Memory B cell (primary cell): ENCODE data around the gene RDM1.

Experiments
- ATAC-seq: fragments of 150-1000 bp; cut with Tn5 transposase; 2 replicates; pipeline ENCODE4 v1.10.0; 2021; ENCODE audit warnings: low read depth, mild to moderate bottlenecking, moderate library complexity
- DNase-seq, 2 donors: peaks; one replicate each; pipeline ENCODE4 v3.0.0; 2022; ENCODE audit warnings: low spot score in 2 of 2
- H3K27ac Mint-ChIP-seq: one replicate; pipeline ENCODE4 v1.8.0; 2022; ENCODE audit warnings: mild to moderate bottlenecking, moderate library complexity, mixed read lengths
- H3K27me3 Mint-ChIP-seq: one replicate; pipeline ENCODE4 v1.8.0; 2022; ENCODE audit warnings: mixed read lengths
- H3K36me3 Mint-ChIP-seq: one replicate; pipeline ENCODE4 v1.8.0; 2022; ENCODE audit warnings: mild to moderate bottlenecking, mixed read lengths
- H3K4me1 Mint-ChIP-seq: one replicate; pipeline ENCODE4 v1.8.0; 2022; ENCODE audit warnings: mixed read lengths
- H3K4me3 Mint-ChIP-seq: one replicate; pipeline ENCODE4 v1.8.0; 2022; ENCODE audit warnings: mild to moderate bottlenecking, moderate library complexity, mixed read lengths
- H3K9me3 Mint-ChIP-seq: one replicate; pipeline ENCODE4 v1.8.0; 2022; ENCODE audit warnings: mixed read lengths

Gene RDM1

GRCh38 chr17:35878361-35878760 lies 52.2 kb downstream of the RDM1 start:
- H3K4me3 Mint-ChIP-seq = no peak overlapping the region
- H3K9me3 Mint-ChIP-seq = no peaks in the 10 kb centered on the region
- no peaks in the 10 kb centered on the region for H3K27me3 Mint-ChIP-seq
- H3K4me1 Mint-ChIP-seq = peaks cover 24% of the 10 kb centered on the region
- H3K27ac Mint-ChIP-seq = no peak overlapping the region
- no peaks in the 10 kb centered on the region for H3K36me3 Mint-ChIP-seq
- ATAC-seq (no peak), DNase-seq (no peak)

GRCh38 chr17:35877345-35878029 lies 53.1 kb downstream of the RDM1 start:
- Mint-ChIP-seq H3K4me3 (no peak overlapping the region), H3K27ac (no peak overlapping the region), H3K4me1 (peaks cover 24% of the 10 kb centered on the region)

GRCh38 chr17:35876534-35876933 lies 54.0 kb downstream of the RDM1 start:
- H3K4me1 Mint-ChIP-seq = peaks cover 24% of the 10 kb centered on the region
- no peak overlapping the region for H3K4me3 Mint-ChIP-seq
- DNase-seq = no peak
- no peaks in the 10 kb centered on the region for H3K27me3 Mint-ChIP-seq
- no peak for ATAC-seq
- H3K27ac Mint-ChIP-seq = no peak overlapping the region
- no peaks in the 10 kb centered on the region for H3K36me3 Mint-ChIP-seq
- H3K9me3 Mint-ChIP-seq = no peaks in the 10 kb centered on the region

More at GRCh38 chr17:35877345-35878029, 53.1 kb downstream of the RDM1 start:
- no peaks in the 10 kb centered on the region for H3K9me3 Mint-ChIP-seq
- DNase-seq (no peak), ATAC-seq (no peak)
- H3K36me3 Mint-ChIP-seq = no peaks in the 10 kb centered on the region
- H3K27me3 Mint-ChIP-seq = no peaks in the 10 kb centered on the region

GRCh38 chr17:35875800-35876139 lies 54.8 kb downstream of the RDM1 start:
- Mint-ChIP-seq H3K27ac (no peak overlapping the region), H3K4me1 (peaks cover 21% of the 10 kb centered on the region), H3K27me3 (no peaks in the 10 kb centered on the region), H3K4me3 (no peak overlapping the region), H3K9me3 (no peaks in the 10 kb centered on the region), H3K36me3 (no peaks in the 10 kb centered on the region)
- DNase-seq = no peak
- no peak for ATAC-seq

GRCh38 chr17:35875072-35875799 lies 55.3 kb downstream of the RDM1 start:
- no peaks in the 10 kb centered on the region for H3K27me3 Mint-ChIP-seq
- no peak for ATAC-seq
- H3K27ac Mint-ChIP-seq = no peak overlapping the region
- H3K9me3 Mint-ChIP-seq = no peaks in the 10 kb centered on the region
- no peak overlapping the region for H3K4me3 Mint-ChIP-seq
- peaks cover 16% of the 10 kb centered on the region for H3K4me1 Mint-ChIP-seq
- H3K36me3 Mint-ChIP-seq = no peaks in the 10 kb centered on the region
- DNase-seq = no peak

GRCh38 chr17:35872196-35872980 lies 58.2 kb downstream of the RDM1 start:
- H3K4me1 Mint-ChIP-seq = peaks cover 10% of the 10 kb centered on the region
- no peaks in the 10 kb centered on the region for H3K27me3 Mint-ChIP-seq
- no peak overlapping the region for H3K27ac Mint-ChIP-seq
- DNase-seq (no peak), ATAC-seq (no peak)
- H3K9me3 Mint-ChIP-seq = no peaks in the 10 kb centered on the region
- H3K36me3 Mint-ChIP-seq = no peaks in the 10 kb centered on the region
- H3K4me3 Mint-ChIP-seq = no peak overlapping the region

GRCh38 chr17:35870906-35871819 lies 59.4 kb downstream of the RDM1 start:
- Mint-ChIP-seq H3K36me3 (no peaks in the 10 kb centered on the region), H3K27me3 (no peaks in the 10 kb centered on the region), H3K27ac (no peak overlapping the region), H3K4me3 (no peak overlapping the region), H3K4me1 (peaks cover 6% of the 10 kb centered on the region), H3K9me3 (no peaks in the 10 kb centered on the region)
- ATAC-seq = no peak
- no peak for DNase-seq

GRCh38 chr17:35868737-35869136 lies 61.8 kb downstream of the RDM1 start, which contains the start of gene HEATR9:
TSS of gene HEATR9 (minus strand) at chr17:35868891. CDS start at chr17:35868742, 149 bp downstream.
- ATAC-seq = no peak
- Mint-ChIP-seq H3K27ac (no peak within 1 kb of the TSS), H3K4me1 (peaks cover 3% of the 10 kb centered on the region), H3K36me3 (no peaks in the 10 kb centered on the region), H3K4me3 (no peak within 1 kb of the TSS), H3K9me3 (no peaks in the 10 kb centered on the region), H3K27me3 (no peaks in the 10 kb centered on the region)
- DNase-seq = no peak
